ENCODE results near the gene FURIN.
A peak's percentile ranks its signal among the peaks of the same experiment; 100 is the strongest.
"Not testable (repeated sequence)": the region's sequence is repeated elsewhere in the genome, so short reads cannot be mapped to it uniquely, and the experiment has no call there.

FURIN gene

GRCh38 chr15:90883526-90883975, 15.2 kb downstream of the FURIN start:
- no peak for DNase-seq (ENCODE audit: low spot score)

GRCh38 chr15:90883976-90884718, 15.8 kb downstream of the FURIN start, which contains the start of gene FES:
Gene FES (plus strand): TSS chr15:90884504. CDS start chr15:90885046, 542 bp downstream.
- peak; percentile 63 for DNase-seq (ENCODE audit: low spot score)

DNA sequence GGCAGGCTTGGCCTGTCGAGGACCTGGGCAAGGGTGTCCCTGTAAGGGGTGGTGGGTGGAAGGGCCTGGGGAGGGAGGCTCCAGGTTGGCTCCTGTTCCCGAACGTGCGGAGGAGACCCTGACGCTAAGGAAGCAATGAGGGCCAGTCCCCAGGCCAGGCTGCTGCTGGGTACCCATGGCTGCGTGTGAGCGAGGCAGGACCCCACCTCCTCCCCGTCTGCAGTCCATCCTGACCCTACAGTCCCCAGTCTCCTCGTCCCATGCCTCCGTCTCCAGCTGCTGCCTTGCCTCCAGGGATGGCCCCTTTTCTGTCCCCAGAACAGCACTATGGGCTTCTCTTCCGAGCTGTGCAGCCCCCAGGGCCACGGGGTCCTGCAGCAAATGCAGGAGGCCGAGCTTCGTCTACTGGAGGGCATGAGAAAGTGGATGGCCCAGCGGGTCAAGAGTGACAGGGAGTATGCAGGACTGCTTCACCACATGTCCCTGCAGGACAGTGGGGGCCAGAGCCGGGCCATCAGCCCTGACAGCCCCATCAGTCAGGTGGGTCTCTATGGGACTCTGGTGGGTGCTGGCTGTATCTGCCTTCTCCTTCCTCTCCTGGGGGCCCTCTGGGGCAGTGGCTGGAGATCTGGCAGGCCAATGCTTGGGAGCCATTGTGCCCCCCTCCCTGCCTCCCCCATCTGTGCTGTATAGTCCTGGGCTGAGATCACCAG, 16.5 kb downstream of the FURIN start:
- no peak for DNase-seq (ENCODE audit: low spot score)

GRCh38 chr15:90885432-90886290, 17.3 kb downstream of the FURIN start:
- DNase-seq (ENCODE audit: low spot score) = peak; percentile 77

DNA sequence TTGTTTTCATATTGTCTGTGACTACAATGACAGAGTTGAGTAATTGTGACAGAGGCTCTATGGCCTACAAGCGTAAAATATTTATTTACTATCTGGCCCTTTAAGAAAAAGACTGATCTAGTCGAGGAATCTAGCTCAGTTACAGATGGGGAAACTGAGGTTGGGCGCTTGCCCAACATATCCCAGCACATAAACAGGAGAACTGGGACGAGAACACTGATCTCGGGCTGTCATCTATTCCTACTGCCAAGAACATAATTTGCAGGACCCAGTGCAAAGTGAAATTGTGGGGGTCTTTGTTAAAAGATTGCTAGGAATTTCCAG, 17.9 kb downstream of the FURIN start:
- no peak for DNase-seq (ENCODE audit: low spot score)

DNA sequence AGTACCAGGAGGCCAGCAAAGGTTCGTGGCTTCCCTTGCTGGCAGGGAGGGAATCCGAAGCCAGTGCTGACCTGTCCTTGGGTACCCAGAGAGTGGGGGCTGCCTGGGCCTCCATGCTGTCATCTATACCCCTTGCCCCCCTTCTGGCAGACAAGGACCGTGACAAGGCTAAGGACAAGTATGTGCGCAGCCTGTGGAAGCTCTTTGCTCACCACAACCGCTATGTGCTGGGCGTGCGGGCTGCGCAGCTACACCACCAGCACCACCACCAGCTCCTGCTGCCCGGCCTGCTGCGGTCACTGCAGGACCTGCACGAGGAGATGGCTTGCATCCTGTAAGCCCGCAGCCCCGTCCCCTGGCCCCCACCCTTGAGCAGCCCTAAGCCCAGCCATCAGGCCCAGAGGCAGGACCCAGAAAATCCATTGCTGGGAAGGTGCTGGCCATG, 18.7 kb downstream of the FURIN start:
- DNase-seq (ENCODE audit: low spot score) = no peak

GRCh38 chr15:90889313-90889730, 20.9 kb downstream of the FURIN start:
- DNase-seq (ENCODE audit: low spot score) = no peak

DNA sequence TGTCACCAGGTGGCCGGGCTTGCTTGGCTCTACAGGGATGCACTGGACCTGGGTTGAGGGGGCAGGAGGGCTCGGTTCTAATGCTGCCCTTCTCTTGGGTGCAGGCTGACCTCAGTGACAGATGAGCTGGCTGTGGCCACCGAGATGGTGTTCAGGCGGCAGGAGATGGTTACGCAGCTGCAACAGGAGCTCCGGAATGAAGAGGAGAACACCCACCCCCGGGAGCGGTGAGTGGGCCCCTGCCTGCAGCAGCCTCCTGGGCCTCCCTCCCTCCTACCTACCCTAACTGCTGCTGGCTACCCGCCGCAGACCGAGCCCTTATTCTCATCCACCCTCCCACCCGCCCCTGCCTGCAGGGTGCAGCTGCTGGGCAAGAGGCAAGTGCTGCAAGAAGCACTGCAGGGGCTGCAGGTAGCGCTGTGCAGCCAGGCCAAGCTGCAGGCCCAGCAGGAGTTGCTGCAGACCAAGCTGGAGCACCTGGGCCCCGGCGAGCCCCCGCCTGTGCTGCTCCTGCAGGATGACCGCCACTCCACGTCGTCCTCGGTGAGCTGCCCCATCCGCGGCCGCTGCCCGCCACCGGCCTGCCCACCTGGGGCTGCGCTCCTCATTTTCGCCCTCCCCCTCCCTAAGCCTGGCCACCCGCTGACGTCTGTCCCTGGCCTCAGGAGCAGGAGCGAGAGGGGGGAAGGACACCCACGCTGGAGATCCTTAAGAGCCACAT, 21.5 kb downstream of the FURIN start:
- DNase-seq (ENCODE audit: low spot score) = no peak

DNA sequence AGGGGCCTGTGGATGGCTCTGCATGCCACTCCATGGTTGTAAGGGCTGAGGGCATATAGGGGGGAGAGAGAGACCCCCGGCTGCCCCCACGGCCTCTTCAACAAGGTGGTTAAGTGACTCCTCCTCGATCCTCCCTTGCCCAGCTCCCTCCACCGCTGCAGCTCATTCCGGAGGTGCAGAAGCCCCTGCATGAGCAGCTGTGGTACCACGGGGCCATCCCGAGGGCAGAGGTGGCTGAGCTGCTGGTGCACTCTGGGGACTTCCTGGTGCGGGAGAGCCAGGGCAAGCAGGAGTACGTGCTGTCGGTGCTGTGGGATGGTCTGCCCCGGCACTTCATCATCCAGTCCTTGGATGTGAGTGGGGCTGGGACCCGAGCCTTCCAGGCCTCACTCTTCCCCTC, 22.5 kb downstream of the FURIN start:
- DNase-seq (ENCODE audit: low spot score) = no peak

DNA sequence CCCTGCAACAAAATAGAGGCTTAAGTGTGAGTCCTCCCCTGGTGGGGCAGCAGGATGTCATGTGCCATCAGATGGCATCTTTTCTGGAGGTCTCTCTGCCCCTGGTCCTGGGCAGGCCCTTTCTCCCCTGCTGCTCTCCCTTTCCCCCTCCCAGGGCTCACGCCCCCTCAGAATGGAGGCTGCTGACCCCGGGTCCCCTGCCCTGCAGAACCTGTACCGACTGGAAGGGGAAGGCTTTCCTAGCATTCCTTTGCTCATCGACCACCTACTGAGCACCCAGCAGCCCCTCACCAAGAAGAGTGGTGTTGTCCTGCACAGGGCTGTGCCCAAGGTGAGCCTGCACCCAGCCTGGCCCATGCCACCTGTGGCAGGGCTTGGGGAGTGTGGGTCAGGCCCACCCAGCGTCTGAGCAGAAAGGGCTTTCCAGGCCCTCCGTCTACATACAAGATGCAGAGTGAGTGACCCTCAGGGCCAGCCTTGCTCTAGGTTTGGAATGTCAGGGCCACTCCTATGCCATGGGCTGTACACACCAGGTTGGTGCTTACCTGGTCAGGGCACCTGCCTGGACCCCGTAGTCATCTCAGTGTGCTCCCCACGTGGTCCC, 23.1 kb downstream of the FURIN start:
- DNase-seq (ENCODE audit: low spot score) = no peak

GRCh38 chr15:90892023-90892422, 23.6 kb downstream of the FURIN start:
- no peak for DNase-seq (ENCODE audit: low spot score)

DNA sequence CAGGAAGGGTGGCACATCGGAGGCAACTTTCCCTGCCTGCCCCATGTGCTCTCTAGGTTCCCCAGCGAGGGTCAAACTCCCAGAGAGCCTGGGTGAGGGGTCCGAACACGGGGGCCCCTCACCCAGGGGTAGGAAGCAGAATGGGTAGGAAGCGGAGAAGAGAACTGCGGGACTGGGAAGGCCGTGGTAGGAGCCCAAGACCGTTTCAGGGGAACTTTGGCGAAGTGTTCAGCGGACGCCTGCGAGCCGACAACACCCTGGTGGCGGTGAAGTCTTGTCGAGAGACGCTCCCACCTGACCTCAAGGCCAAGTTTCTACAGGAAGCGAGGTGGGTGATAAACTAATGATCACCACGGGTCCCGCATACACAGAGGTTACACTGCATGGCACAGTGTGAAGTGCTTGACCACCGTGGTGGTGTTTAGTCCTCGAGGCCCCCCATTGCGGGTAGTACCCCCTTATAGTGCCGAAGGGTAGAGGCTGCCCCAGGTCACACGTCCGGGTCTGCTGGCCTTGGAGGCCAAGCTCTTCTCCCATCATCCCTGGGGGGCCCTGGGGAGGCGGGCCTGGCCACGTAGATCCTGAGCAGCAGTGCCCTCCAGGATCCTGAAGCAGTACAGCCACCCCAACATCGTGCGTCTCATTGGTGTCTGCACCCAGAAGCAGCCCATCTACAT, 24.2 kb downstream of the FURIN start:
- no peak for DNase-seq (ENCODE audit: low spot score)

DNA sequence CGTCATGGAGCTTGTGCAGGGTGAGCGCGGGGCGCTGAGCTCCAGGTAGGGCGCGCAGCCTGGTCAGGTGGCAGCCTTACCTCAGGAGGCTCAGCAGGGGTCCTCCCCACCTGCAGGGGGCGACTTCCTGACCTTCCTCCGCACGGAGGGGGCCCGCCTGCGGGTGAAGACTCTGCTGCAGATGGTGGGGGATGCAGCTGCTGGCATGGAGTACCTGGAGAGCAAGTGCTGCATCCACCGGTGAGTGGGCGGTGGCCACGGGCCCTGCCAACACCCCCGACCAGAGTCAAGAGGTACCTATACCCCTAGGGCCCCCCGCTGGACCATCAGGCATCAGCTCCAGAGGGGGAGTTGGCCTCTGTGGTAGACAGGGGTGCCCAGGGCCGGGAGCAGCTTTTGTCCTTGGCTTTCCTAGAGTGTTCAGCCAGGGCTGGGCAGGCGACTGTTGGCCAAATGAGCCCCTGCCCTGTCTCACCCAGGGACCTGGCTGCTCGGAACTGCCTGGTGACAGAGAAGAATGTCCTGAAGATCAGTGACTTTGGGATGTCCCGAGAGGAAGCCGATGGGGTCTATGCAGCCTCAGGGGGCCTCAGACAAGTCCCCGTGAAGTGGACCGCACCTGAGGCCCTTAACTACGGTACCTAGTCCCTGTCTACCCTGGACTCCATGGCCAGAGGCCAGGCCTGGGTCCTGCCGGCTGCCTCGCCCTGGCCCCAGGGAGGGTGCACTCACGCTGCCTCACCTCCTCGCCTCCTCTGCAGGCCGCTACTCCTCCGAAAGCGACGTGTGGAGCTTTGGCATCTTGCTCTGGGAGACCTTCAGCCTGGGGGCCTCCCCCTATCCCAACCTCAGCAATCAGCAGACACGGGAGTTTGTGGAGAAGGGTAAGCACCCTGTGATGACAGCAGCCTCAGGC, 25.0 kb downstream of the FURIN start:
- no peak for DNase-seq (ENCODE audit: low spot score)

GRCh38 chr15:90895571-90896117, 27.3 kb downstream of the FURIN start:
- DNase-seq (ENCODE audit: low spot score) = no peak

GRCh38 chr15:90897131-90897655, 28.8 kb downstream of the FURIN start:
- DNase-seq (ENCODE audit: low spot score) = not testable (repeated sequence)

DNA sequence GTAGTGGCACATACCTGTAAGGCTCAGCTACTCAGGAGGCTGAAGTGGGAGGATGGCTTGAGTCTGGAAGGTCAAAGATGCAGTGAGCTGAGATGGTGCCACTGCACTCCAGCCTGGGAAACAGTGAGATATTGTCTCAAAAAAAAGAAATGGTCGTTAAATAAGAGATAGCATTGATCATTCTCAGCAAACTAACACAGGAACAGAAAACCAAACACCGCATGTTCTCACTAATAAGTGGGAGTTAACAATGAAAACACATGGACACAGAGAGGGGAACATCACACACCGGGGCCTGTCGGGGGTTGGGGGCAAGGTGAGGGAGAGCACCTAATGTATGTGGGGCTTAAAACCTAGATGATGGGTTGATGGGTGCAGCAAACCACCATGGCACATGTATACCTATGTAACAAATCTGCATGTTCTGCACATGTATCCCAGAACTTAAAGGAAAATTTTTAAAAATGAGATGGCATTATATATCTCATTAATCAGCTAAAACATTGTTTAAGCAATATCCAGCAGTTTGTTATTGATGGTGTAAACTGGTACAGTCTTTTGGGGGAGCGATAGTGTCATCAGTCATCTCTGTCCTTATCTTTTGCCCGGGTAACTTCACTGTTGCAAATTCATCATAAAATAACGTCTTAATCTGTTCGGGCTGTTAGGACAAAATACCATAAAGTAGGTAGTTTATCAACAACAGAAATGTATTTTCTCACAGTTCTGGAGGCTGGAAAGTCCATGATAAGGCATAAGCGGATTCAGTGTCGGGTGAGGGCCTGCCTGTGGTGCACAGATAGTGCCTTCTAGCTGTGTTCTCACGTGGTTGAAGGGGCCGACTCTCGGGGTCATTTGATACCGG, 33.0 kb downstream of the FURIN start:
- no peak for DNase-seq (ENCODE audit: low spot score)

- DNase-seq (ENCODE audit: low spot score) = peak; percentile 100
These were observed 33.9 kb downstream of the FURIN start for GRCh38 chr15:90902040-90902839.
